ENCODE measurements around the gene GSC. TPM values are rescaled to one million over a fixed set of nuclear protein-coding genes. Genes with fewer than 3 reads are reported as not detected.

Gene GSC
- total and polyA plus RNA-seq, 2 donors from 2014 or later = not detected

- Histone ChIP-seq H3K27ac (ENCODE audit: low read depth in 2 of 2, low read length in 2 of 2) (no peak overlapping the region), H3K9ac (ENCODE audit: low read length in 3 of 3) (no peak overlapping the region), H3K27me3 (ENCODE audit: control insufficient read depth, insufficient read depth, low read length) (peaks cover 23% of the 10 kb centered on the region), H3K4me1 (ENCODE audit: control insufficient read depth in 2 of 3, insufficient read depth in 2 of 3, low read depth in 1 of 3, low read length in 3 of 3) (no peaks in the 10 kb centered on the region), H3K36me3 (ENCODE audit: control insufficient read depth in 2 of 3, insufficient read depth in 3 of 3, low read length in 3 of 3) (no peaks in the 10 kb centered on the region), H3K9me3 (ENCODE audit: control insufficient read depth in 2 of 3, insufficient read depth in 1 of 3, low read length in 3 of 3) (no peaks in the 10 kb centered on the region), H3K4me3 (ENCODE audit: low read length in 3 of 3) (no peak overlapping the region)
- no peak for TF ChIP-seq CTCF (IDR thresholded peaks at IDR 0.05; ENCODE audit: borderline replicate concordance, extremely low read depth, insufficient read depth)
- intact Hi-C loops (cut with DNase I) = no loop called here
- FAIRE-seq = no peak
- DNase-seq = no peak
Observed at GRCh38 chr14:94761348-94761996, 8.4 kb downstream of the GSC start.

GRCh38 chr14:94756310-94756882, 13.5 kb downstream of the GSC start:
- FAIRE-seq = no peak
- intact Hi-C loops (cut with DNase I) = no loop called here
- Histone ChIP-seq H3K4me3 (ENCODE audit: low read length in 3 of 3) (no peak overlapping the region), H3K27ac (ENCODE audit: low read depth in 2 of 2, low read length in 2 of 2) (no peak overlapping the region), H3K9ac (ENCODE audit: low read length in 3 of 3) (no peak overlapping the region), H3K36me3 (ENCODE audit: control insufficient read depth in 2 of 3, insufficient read depth in 3 of 3, low read length in 3 of 3) (no peaks in the 10 kb centered on the region), H3K4me1 (ENCODE audit: control insufficient read depth in 2 of 3, insufficient read depth in 2 of 3, low read depth in 1 of 3, low read length in 3 of 3) (no peaks in the 10 kb centered on the region), H3K9me3 (ENCODE audit: control insufficient read depth in 2 of 3, insufficient read depth in 1 of 3, low read length in 3 of 3) (no peaks in the 10 kb centered on the region), H3K27me3 (ENCODE audit: control insufficient read depth, insufficient read depth, low read length) (no peaks in the 10 kb centered on the region)
- no peak for DNase-seq
- no peak for TF ChIP-seq CTCF (IDR thresholded peaks at IDR 0.05; ENCODE audit: borderline replicate concordance, extremely low read depth, insufficient read depth)

GRCh38 chr14:94754391-94754942, 15.4 kb downstream of the GSC start:
- H3K27ac ChIP-seq (ENCODE audit: low read depth in 2 of 2, low read length in 2 of 2) = no peak overlapping the region

More at GRCh38 chr14:94754391-94754942, 15.4 kb downstream of the GSC start:
- no peaks in the 10 kb centered on the region for H3K36me3 ChIP-seq (ENCODE audit: control insufficient read depth in 2 of 3, insufficient read depth in 3 of 3, low read length in 3 of 3)
- DNase-seq (peak in 1 of 5 donors; percentile 19), FAIRE-seq (no peak)
- H3K27me3 ChIP-seq (ENCODE audit: control insufficient read depth, insufficient read depth, low read length) = no peaks in the 10 kb centered on the region
- intact Hi-C loops (cut with DNase I) = no loop called here
- H3K9me3 ChIP-seq (ENCODE audit: control insufficient read depth in 2 of 3, insufficient read depth in 1 of 3, low read length in 3 of 3) = no peaks in the 10 kb centered on the region
- no peak overlapping the region for H3K4me3 ChIP-seq (ENCODE audit: low read length in 3 of 3)
- no peaks in the 10 kb centered on the region for H3K4me1 ChIP-seq (ENCODE audit: control insufficient read depth in 2 of 3, insufficient read depth in 2 of 3, low read depth in 1 of 3, low read length in 3 of 3)
- TF ChIP-seq CTCF (IDR thresholded peaks at IDR 0.05; ENCODE audit: borderline replicate concordance, extremely low read depth, insufficient read depth) = no peak
- H3K9ac ChIP-seq (ENCODE audit: low read length in 3 of 3) = no peak overlapping the region

Data from kidney (tissue), 14 donors.